ENCODE data around the gene PLXNA4. TPM values are rescaled to one million over a fixed set of nuclear protein-coding genes. Genes with fewer than 3 reads are reported as not detected.
"Not testable (repeated sequence)": the region's sequence is repeated elsewhere in the genome, so short reads cannot be mapped to it uniquely, and the experiment has no call there.

The PLXNA4 gene
- total RNA-seq, 1 donor from 2014 or later: 5.2 TPM

DNA sequence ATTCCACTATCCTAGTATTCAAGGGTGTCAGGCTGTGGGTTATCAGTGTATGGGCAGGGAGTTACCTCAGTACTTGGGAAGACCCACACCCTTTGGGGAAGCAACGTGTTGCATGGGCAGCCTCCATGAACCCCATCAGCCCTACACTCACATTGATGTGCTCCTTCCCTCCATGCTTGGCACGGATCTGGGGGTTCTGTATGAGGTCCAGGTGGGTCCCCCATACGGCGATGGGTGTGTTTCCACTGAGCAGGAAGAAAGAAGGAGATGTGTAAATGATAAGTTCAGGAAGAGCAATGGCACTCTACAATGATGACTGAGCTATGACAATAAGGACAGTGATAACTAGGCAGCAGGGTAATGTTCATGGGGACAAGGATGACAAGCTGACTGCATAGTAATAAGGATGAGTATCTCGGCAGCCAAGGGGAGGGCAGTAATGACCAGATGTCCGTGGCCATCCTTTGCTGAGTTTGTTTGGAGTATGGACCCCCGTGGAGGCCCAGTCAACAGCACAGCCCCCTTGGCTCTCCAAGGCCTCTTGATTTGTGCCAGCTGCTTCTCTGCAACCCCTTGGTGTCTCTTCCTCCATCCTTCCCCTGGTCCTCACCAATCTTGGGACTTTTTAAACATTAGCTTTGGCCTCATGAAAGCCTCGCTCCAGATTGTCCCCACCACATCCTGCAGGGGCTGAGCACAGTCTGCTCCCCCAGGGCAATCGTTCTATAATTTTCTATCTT lies 394.2 kb downstream of the PLXNA4 start:
- H3K9me3 Mint-ChIP-seq: peaks cover 6% of the 10 kb centered on the region
- H3K36me3 Mint-ChIP-seq: peaks cover 5% of the 10 kb centered on the region
- H3K27me3 Mint-ChIP-seq (ENCODE audit: low read depth): no peaks in the 10 kb centered on the region
- no peak overlapping the region for H3K27ac Mint-ChIP-seq
- TF ChIP-seq, protein P1, sequence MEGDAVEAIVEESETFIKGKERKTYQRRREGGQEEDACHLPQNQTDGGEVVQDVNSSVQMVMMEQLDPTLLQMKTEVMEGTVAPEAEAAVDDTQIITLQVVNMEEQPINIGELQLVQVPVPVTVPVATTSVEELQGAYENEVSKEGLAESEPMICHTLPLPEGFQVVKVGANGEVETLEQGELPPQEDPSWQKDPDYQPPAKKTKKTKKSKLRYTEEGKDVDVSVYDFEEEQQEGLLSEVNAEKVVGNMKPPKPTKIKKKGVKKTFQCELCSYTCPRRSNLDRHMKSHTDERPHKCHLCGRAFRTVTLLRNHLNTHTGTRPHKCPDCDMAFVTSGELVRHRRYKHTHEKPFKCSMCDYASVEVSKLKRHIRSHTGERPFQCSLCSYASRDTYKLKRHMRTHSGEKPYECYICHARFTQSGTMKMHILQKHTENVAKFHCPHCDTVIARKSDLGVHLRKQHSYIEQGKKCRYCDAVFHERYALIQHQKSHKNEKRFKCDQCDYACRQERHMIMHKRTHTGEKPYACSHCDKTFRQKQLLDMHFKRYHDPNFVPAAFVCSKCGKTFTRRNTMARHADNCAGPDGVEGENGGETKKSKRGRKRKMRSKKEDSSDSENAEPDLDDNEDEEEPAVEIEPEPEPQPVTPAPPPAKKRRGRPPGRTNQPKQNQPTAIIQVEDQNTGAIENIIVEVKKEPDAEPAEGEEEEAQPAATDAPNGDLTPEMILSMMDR (IDR thresholded peaks at IDR 0.05; ENCODE audit: unreplicated experiment): no peak
- H3K4me1 Mint-ChIP-seq: no peaks in the 10 kb centered on the region
- no peak for DNase-seq (ENCODE audit: low spot score in 2 of 2, unreplicated experiment in 2 of 2)
- H3K4me3 Mint-ChIP-seq: no peak overlapping the region

DNA sequence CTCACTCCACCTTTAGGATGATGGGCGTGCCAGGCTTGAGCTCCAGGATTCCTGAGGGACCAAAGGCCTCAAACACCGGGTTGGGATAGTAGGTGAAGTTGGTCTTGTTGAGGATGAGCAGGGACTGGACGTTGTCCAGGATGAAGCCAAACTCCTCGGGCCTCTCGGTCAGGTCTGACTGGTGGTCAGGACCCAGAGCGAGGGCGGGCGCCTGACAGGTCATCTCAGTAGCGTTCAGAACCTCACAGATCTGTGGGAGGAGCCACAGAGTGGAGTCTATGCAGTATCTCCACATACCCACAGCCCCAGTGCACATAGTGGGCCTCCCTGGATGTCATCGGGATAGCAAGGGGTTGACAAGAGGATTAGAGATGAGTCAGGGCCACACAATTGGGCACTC lies 394.9 kb downstream of the PLXNA4 start:
- H3K27ac Mint-ChIP-seq: no peak overlapping the region
- TF ChIP-seq, protein P1 (IDR thresholded peaks at IDR 0.05; ENCODE audit: unreplicated experiment): no peak
- no peak overlapping the region for H3K4me3 Mint-ChIP-seq
- H3K9me3 Mint-ChIP-seq: no peaks in the 10 kb centered on the region
- no peaks in the 10 kb centered on the region for H3K4me1 Mint-ChIP-seq
- H3K27me3 Mint-ChIP-seq (ENCODE audit: low read depth): no peaks in the 10 kb centered on the region
- no peak for DNase-seq (ENCODE audit: low spot score in 2 of 2, unreplicated experiment in 2 of 2)
- H3K36me3 Mint-ChIP-seq: no peaks in the 10 kb centered on the region

DNA sequence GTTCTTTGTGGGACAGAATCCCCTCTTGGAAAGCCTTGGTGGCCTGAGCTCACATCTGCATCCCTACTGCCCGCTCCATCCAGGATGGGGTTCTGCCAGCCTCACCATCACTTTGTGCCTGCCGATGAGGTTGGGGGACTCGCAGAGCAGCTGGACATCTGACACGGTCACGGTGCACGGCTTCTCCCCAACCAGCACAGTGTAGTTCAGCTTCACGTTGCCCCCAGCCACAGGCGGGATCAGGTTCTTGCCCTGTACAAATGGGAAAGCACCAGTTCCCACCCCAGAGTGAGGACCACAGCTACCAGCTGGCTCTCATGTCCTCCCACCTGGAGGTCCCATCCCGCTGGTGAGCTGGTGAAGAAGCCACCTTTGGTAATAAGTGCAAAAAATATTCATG lies 395.8 kb downstream of the PLXNA4 start:
- TF ChIP-seq, protein P1 (IDR thresholded peaks at IDR 0.05; ENCODE audit: unreplicated experiment): no peak
- no peaks in the 10 kb centered on the region for H3K4me1 Mint-ChIP-seq
- H3K9me3 Mint-ChIP-seq: no peaks in the 10 kb centered on the region
- H3K27ac Mint-ChIP-seq: no peak overlapping the region
- H3K4me3 Mint-ChIP-seq: no peak overlapping the region
- no peak for DNase-seq (ENCODE audit: low spot score in 2 of 2, unreplicated experiment in 2 of 2)
- H3K36me3 Mint-ChIP-seq: no peaks in the 10 kb centered on the region
- H3K27me3 Mint-ChIP-seq (ENCODE audit: low read depth): no peaks in the 10 kb centered on the region

DNA sequence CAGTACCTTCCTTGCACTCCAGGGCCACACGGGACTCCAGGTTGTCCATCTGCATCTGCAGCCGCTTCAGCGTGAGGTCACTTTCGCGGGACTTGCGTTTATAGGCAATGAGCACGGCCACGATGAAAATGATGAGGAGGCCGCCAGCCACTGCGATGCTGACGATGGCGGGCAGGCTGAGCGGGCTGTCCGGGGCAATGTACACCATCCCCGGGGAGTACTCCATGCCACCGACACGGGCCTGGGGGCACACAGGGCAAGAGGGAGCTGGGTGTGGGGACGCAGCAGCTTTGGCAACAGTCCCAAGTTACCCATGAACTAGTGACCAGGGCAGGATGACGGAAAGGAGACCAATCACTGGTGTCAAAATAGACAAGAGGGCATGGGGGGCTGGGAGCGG lies 396.6 kb downstream of the PLXNA4 start:
- DNase-seq (ENCODE audit: low spot score in 2 of 2, unreplicated experiment in 2 of 2): no peak
- Mint-ChIP-seq H3K4me3 (no peak overlapping the region), H3K27ac (no peak overlapping the region), H3K4me1 (no peaks in the 10 kb centered on the region), H3K9me3 (no peaks in the 10 kb centered on the region), H3K36me3 (no peaks in the 10 kb centered on the region), H3K27me3 (ENCODE audit: low read depth) (peaks cover 5% of the 10 kb centered on the region)
- TF ChIP-seq, protein P1 (IDR thresholded peaks at IDR 0.05; ENCODE audit: unreplicated experiment): no peak

DNA sequence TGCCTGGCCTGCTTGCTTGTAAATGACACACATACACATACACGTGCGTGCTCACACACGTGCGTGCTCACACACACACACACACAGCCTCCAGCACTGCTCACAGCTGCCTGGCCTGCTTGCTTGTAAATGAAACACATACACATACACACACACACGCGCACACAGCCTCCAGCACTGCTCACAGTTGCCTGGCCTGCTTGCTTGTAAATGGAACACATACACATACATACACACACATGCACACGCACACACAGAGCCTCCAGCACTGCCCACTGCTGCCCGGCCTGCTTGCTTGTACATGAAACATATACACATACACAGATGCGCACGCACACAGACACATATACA lies 397.2 kb downstream of the PLXNA4 start:
- Mint-ChIP-seq H3K27me3 (ENCODE audit: low read depth) (peaks cover 5% of the 10 kb centered on the region), H3K9me3 (no peaks in the 10 kb centered on the region), H3K4me1 (no peaks in the 10 kb centered on the region), H3K4me3 (no peak overlapping the region), H3K27ac (no peak overlapping the region), H3K36me3 (no peaks in the 10 kb centered on the region)
- TF ChIP-seq, protein P1 (IDR thresholded peaks at IDR 0.05; ENCODE audit: unreplicated experiment): no peak
- no peak for DNase-seq (ENCODE audit: low spot score in 2 of 2, unreplicated experiment in 2 of 2)

DNA sequence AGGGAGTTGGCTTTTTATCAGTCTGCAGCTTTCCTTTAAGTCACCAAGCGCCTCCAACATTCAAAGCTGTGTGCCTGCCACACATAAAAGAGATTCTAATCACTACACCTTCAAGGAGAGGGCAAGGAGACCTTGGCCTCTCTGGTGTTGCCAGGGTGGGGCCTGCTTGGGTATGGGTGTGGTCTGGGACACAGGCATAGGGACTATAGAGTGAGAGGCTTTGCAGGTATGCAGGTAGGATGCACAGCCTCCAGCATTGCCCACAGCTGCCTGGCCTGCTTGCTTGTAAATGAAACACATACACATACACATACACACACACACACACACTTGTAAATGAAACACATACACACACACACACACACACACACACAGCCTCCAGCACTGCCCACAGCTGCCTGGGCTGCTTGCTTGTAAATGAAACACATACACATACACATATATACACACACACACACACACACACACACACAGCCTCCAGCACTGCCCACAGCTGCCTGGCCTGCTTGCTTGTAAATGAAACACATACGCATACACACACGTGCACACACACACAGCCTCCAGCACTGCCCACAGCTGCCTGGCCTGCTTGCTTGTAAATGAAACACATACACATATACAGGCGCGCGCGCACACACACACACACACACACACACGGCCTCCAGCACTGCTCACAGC lies 397.7 kb downstream of the PLXNA4 start:
- DNase-seq (ENCODE audit: low spot score in 2 of 2, unreplicated experiment in 2 of 2); H3K27ac Mint-ChIP-seq; H3K36me3 Mint-ChIP-seq; H3K27me3 Mint-ChIP-seq (ENCODE audit: low read depth); H3K4me3 Mint-ChIP-seq; H3K4me1 Mint-ChIP-seq; H3K9me3 Mint-ChIP-seq: not testable (repeated sequence)
